ENCODE results near the gene ZNFX1.

The ZNFX1 gene

GRCh38 chr20:49279677-49280462, 2.0 kb upstream of the ZNFX1 start:
- DNase-seq (ENCODE audit: extremely low read depth in 1 of 2, low read depth in 1 of 2): no peak

GRCh38 chr20:49278818-49279676, 1.2 kb upstream of the ZNFX1 start:
- DNase-seq (ENCODE audit: extremely low read depth in 1 of 2, low read depth in 1 of 2): no peak

GRCh38 chr20:49277786-49278035, 146 bp downstream of the ZNFX1 start:
- no peak for DNase-seq (ENCODE audit: extremely low read depth in 1 of 2, low read depth in 1 of 2)

- peak in 1 of 2 donors; percentile 72 for DNase-seq (ENCODE audit: extremely low read depth in 1 of 2, low read depth in 1 of 2)
These were observed 684 bp downstream of the ZNFX1 start for GRCh38 chr20:49276961-49277785.

GRCh38 chr20:49276161-49276960, 1.5 kb downstream of the ZNFX1 start:
- DNase-seq (ENCODE audit: extremely low read depth in 1 of 2, low read depth in 1 of 2): peak in 1 of 2 donors; percentile 50

- no peak for DNase-seq (ENCODE audit: extremely low read depth in 1 of 2, low read depth in 1 of 2)
These were observed 2.2 kb downstream of the ZNFX1 start for GRCh38 chr20:49275636-49276035.

GRCh38 chr20:49275216-49275615, 2.6 kb downstream of the ZNFX1 start:
- DNase-seq (ENCODE audit: extremely low read depth in 1 of 2, low read depth in 1 of 2): no peak

- DNase-seq (ENCODE audit: extremely low read depth in 1 of 2, low read depth in 1 of 2): no peak
These were observed 4.1 kb downstream of the ZNFX1 start for GRCh38 chr20:49273696-49274277.

- no peak for DNase-seq (ENCODE audit: extremely low read depth in 1 of 2, low read depth in 1 of 2)
These were observed 5.2 kb downstream of the ZNFX1 start for GRCh38 chr20:49272654-49273053.

- no peak for DNase-seq (ENCODE audit: extremely low read depth in 1 of 2, low read depth in 1 of 2)
These were observed 7.1 kb downstream of the ZNFX1 start for GRCh38 chr20:49270736-49271135.

- DNase-seq (ENCODE audit: extremely low read depth in 1 of 2, low read depth in 1 of 2): no peak
These were observed 7.7 kb downstream of the ZNFX1 start for GRCh38 chr20:49270177-49270576.

GRCh38 chr20:49268600-49269365, 9.1 kb downstream of the ZNFX1 start:
- no peak for DNase-seq (ENCODE audit: extremely low read depth in 1 of 2, low read depth in 1 of 2)

GRCh38 chr20:49267327-49267726, 10.5 kb downstream of the ZNFX1 start:
- DNase-seq (ENCODE audit: extremely low read depth in 1 of 2, low read depth in 1 of 2): no peak

- no peak for DNase-seq (ENCODE audit: extremely low read depth in 1 of 2, low read depth in 1 of 2)
These were observed 15.4 kb downstream of the ZNFX1 start for GRCh38 chr20:49262444-49262843.

- no peak for DNase-seq (ENCODE audit: extremely low read depth in 1 of 2, low read depth in 1 of 2)
These were observed 16.7 kb downstream of the ZNFX1 start for GRCh38 chr20:49261173-49261572.

GRCh38 chr20:49260218-49260617, 17.6 kb downstream of the ZNFX1 start:
- DNase-seq (ENCODE audit: extremely low read depth in 1 of 2, low read depth in 1 of 2): no peak

GRCh38 chr20:49259799-49260198, 18.1 kb downstream of the ZNFX1 start:
- DNase-seq (ENCODE audit: extremely low read depth in 1 of 2, low read depth in 1 of 2): no peak

GRCh38 chr20:49259284-49259683, 18.6 kb downstream of the ZNFX1 start:
- DNase-seq (ENCODE audit: extremely low read depth in 1 of 2, low read depth in 1 of 2): no peak

GRCh38 chr20:49256261-49256660, 21.6 kb downstream of the ZNFX1 start:
- DNase-seq (ENCODE audit: extremely low read depth in 1 of 2, low read depth in 1 of 2): no peak

Data from stimulated activated CD8-positive, alpha-beta memory T cell treated with anti-CD3 and anti-CD28 coated beads, Interleukin-7, amount 100 ng/mL, for 48 hours (primary cell).